ENCODE measurements around the gene ADISSP.

Gene ADISSP

DNA sequence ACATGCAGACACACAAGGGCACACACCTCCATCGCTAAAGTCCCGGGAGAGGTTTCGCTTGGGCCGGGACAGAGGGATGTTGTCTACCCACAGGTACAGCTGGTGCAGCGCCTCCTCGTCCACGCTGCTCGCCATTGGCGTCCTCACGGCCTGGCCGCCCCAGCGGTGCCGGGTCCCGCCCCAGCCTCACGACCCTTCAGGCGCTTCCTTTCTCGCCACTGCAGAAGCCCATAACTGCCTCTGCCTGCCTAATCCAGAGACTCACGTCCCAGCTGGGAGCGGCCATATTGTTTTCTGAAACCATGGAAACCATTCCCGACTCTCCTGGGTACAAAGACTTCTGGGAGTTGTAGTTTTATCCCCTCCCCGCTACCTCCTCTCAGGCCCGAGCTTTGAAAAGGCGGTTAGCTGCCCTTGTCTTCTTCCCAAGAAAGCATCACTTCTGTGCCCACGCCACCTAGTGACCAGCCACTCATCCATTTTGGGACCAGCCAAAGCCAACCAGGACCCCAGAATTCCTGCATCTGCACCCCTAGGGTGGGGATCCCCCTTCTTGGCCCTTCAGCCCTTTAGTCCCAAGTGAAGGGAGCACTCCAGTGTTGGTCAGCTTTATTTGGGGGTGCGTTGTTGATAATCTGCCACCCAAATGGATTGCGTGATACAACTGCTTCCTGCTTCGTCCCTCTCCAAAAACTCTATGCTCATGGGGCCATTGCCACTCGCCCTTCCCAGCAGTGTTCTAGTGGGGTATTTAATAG lies 13.8 kb upstream of the ADISSP start, which contains the start of gene SPEF1:
Gene SPEF1, minus strand, starts transcription at position 296 of the 758 bp plus-strand sequence. Its CDS starts 161 bp downstream, at position 135.
- DNase-seq (ENCODE audit: low spot score) = peak; percentile 98

DNA sequence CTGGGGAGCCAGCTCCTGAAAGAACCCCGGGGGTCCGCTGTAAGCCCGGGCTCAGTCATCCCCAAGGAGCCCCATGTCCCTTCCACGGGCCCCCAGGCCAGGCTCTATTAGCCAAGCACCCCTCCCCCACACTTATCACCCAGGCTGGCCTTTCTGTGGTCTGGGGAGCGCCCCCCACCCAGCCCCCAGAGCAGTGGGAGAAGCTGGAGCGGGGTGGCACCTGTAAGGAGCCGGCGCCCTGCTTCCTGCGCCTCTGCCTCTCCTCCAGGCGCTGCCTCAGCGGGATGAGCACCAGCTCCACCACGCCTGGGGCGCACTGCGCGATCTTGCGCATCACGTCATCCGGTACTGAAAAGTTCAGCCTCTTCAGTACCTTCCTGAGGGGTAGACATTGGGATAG lies 11.4 kb upstream of the ADISSP start:
- DNase-seq (ENCODE audit: low spot score) = no peak

DNA sequence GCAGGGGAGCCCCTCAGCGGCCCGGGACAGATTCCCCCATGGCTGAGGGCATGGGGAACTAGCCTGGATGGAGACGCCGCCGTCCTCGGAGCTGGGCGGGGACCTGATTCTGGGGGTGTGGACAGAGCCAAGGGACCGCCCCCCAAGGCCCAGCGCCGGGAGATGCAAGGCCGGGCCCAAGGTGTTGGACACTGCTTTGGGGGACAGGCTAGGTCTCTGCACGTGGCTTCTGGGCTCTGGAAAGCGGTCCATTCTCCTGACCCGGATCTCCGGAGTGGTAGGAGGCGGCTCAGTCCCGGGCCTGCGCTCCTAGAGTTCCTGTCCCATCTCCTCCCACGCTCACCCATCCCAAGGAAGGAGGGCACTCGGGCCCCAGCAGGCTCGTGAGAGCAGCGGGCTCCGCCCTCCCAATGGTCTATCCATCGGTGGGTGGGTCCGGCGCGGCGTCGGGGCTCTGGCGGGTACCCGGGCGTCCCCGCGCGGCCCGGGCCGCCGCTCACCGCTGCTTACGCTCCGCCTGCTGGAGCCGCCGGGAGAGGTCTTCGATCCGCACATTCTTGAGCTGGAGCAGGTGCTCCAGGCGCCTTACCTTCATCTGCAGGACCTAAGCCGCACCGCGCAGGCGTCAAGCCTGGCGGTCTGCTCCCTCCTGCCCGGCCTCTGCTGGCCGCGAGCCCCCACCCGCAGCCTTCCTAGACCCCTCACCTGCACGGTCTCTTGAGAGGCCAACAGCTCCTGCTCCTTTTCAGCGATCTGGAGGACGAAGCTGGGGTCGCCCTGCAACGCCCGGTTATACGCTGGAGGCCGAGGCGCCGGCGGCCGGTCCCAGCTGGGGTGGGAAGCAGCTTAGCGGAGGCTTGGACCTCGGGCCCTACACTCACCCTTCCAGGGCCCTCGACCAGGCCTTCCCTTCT lies 10.4 kb upstream of the ADISSP start:
- peak; percentile 84 for DNase-seq (ENCODE audit: low spot score)

- DNase-seq (ENCODE audit: low spot score) = no peak
Measured at GRCh38 chr20:3777381-3777715, 9.8 kb upstream of the ADISSP start.

- no peak for DNase-seq (ENCODE audit: low spot score)
Measured at GRCh38 chr20:3775457-3776108, 8.0 kb upstream of the ADISSP start.

- DNase-seq (ENCODE audit: low spot score) = no peak
Measured at GRCh38 chr20:3771552-3772058, 4.1 kb upstream of the ADISSP start.

DNA sequence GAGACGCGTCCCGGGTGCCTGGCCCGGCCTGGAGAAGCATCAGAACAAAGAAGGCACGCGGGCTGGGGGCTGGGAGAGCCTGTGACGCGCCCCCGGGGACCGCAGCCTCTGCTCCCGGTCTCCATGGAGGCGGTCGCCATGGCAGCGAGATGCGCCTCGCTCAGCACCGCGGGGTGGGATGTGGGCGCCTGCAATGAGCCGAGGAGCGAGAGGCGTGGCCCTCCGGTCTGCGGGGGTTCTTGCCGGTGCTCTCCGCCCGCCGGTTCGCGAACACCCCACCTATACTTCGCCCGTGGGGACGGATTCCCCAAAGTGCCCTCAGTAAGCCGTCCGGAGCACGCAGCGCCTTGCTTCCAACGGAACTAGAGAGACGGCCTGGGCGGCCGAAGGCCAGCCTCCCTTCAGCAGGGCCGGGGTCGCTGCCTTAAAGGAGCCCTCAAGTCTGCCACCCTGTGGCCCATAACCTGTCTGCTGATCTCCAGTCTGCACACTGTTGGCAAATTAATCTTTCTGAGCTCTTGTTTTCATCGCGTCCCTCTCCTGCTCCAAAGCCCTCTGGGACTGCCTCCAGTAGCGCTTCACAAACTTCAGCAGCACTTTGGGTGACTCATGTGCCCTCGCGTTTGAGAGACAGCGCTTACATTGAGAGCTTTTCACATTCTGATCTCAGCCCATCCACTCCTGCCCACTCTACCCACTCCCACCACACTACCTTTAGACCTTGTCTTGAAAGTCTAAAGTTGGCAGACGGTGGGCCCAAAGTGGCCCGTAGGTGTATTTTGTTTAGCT lies 983 bp upstream of the ADISSP start:
- DNase-seq (ENCODE audit: low spot score) = peak; percentile 71

DNA sequence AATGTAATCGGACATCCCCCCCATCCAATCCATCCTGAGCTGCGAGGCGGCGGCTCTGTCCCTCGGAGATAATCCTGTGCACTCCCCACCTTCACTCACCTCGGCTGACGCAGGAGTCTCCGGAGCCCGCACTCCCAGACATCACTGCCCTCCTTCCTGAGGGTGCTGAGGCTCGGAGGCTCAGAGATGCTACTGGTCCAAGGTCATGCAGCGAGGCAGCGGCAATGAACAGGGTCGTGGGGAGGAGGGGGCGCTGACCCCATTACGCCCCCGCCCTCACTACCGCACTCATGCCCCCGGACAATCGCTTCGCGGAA lies 485 bp downstream of the ADISSP start:
- no peak for DNase-seq (ENCODE audit: low spot score)

GRCh38 chr20:3766422-3767109 lies 987 bp downstream of the ADISSP start:
- DNase-seq (ENCODE audit: low spot score) = no peak

DNA sequence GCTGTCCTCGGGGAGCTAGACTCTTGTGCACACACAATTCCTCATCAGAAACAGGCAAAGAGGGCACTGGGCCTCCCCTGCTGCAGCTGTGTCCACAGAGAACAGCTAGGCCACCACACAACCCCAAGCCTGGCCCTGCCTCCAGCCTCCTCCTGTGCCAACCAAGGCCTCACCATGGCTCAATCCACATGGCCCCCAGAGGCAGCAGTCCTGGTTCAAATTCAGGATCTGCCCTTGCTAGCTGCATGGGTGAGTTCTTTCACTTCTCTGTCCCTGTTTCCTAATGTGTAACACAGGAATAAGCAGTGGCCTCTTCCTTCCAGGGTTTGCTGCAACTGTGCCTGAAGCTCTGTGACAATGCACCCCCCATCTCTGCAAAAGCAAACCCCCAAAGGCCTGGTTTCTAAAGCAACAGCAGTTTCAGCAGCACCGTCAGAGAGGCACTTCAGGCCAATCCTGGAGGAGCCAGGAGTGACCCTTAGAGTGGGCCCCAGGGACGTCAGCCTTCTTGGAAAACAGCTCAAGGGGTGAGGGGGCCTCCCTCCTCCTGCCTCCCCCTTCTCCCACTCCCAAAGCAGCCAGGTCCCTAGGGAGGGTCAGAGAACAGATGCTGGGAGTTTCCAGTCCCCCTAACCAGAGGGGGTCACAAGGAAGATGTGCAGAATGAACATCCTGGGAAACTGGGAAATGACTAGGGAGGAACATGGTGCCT lies 2.2 kb downstream of the ADISSP start:
- no peak for DNase-seq (ENCODE audit: low spot score)

DNA sequence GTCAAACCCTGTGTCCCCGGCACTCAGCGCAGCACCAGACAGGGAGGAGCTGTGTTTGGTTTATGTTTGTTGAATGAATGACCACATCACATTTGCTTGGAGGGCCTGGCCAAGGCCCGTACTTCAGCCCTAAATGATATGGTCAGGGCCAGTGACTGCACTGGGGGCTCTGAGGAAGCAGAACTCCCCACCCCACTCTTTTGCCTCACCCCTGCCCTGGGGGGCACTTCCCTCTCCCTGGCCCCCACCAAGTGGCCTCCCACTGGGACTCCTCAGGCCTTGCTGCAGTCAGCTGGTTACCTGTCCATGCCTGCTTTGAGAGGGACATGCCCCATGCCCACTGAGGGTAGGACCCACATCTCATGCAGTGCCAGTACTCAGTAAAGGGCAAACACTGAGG lies 2.9 kb downstream of the ADISSP start:
- DNase-seq (ENCODE audit: low spot score) = no peak

GRCh38 chr20:3763671-3764601 lies 3.6 kb downstream of the ADISSP start:
- DNase-seq (ENCODE audit: low spot score) = no peak

- DNase-seq (ENCODE audit: low spot score) = no peak
Measured at GRCh38 chr20:3760655-3761348, 6.8 kb downstream of the ADISSP start.

GRCh38 chr20:3759884-3760283 lies 7.7 kb downstream of the ADISSP start:
- DNase-seq (ENCODE audit: low spot score) = no peak

GRCh38 chr20:3759316-3759823 lies 8.2 kb downstream of the ADISSP start:
- no peak for DNase-seq (ENCODE audit: low spot score)

DNA sequence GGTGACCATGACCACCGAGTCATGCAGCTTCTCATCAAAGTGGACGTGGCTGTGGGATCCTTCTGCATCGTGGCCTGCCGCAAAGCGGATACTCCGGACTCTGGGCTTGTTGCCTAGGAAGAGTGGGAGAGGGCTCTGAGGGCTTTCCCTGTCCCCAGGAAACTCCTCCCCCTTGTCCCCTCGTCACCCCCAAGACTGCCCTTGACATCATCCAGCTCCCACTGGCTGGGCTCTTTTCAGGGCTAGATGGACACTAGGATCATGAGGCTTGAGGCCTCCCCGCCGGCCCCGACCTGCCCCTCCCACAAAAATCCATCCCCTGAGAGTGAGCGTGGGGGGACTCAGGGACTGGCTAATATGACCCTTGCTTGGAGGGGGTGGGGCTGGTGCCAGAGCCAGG lies 9.0 kb downstream of the ADISSP start:
- DNase-seq (ENCODE audit: low spot score) = no peak

GRCh38 chr20:3757268-3757667 lies 10.3 kb downstream of the ADISSP start:
- DNase-seq (ENCODE audit: low spot score) = no peak

GRCh38 chr20:3755814-3756480 lies 11.6 kb downstream of the ADISSP start:
- DNase-seq (ENCODE audit: low spot score) = no peak

Measured in AG08395 (cell line).